Measurements from ENCODE around the gene ZDHHC11.

The ZDHHC11 gene, protein sequence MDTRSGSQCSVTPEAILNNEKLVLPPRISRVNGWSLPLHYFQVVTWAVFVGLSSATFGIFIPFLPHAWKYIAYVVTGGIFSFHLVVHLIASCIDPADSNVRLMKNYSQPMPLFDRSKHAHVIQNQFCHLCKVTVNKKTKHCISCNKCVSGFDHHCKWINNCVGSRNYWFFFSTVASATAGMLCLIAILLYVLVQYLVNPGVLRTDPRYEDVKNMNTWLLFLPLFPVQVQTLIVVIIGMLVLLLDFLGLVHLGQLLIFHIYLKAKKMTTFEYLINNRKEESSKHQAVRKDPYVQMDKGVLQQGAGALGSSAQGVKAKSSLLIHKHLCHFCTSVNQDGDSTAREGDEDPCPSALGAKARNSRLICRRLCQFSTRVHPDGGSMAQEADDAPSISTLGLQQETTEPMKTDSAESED

DNA sequence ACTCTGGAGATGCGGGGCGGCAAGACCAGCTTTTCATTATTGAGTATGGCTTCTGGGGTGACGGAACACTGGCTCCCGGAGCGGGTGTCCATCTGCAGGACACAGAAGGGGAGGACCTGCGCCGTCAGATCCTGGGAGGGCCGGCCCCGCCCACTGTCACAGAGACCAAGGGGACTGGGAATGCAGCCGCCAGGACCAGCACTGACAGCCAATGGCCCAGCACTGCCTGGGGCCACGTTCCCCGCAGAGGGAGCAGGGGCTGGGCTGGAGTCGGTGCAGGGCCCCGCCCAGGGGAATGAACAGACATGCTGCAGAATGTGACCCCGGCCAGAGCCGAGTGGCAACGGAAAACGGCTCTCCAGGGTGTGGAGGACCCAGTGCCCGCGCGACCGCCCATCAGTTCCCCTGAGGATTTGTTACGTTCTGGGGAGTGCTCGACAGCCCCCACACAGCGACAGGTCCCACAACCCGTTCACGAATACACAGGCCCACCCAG, at the start of gene ZDHHC11:
Gene ZDHHC11 (minus strand): TSS at position 476 of the 496 bp plus-strand sequence. CDS start 384 bp downstream, at position 92.
- DNase-seq (ENCODE audit: low read depth in 2 of 3, low spot score in 1 of 3), result no peak

DNA sequence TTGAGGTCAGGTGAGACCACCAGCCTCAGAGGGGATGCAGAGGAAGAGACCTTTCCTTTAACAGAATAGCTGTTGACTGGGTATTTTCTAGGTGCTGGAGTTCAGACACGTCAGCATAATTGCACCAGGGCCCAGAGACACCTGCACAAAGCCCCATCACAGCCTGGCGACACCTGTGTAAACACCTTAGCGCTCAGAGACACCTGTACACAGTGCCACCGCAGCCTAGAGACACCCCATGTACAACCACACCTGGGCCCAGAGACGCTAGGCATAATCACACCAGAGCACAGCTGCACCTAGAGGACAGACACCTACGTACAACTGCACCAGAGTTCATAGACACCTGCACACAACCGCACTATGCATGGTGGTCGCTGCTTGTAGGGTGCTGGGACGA, 42.9 kb upstream of the ZDHHC11 start:
- no peak for DNase-seq (ENCODE audit: low read depth in 2 of 3, low spot score in 1 of 3)

DNA sequence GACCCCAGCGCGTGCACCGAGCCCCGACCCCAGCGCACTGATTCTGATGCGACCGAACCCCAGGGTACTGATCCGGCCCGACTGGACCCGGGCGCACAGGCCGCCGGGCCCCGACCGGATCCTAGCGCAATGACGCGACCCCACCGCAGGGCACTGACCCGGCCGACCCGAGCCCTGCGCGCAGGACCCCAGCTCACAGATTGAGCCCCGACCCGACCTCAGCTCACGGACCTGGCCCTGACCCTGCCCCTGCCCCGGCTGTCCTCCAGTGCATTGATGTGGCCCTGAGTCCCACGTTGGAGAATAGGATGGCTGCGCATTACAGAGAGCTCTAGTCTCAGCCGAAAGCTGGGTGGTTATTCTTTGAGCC, 42.3 kb upstream of the ZDHHC11 start:
- DNase-seq (ENCODE audit: low read depth in 2 of 3, low spot score in 1 of 3), result no peak

DNA sequence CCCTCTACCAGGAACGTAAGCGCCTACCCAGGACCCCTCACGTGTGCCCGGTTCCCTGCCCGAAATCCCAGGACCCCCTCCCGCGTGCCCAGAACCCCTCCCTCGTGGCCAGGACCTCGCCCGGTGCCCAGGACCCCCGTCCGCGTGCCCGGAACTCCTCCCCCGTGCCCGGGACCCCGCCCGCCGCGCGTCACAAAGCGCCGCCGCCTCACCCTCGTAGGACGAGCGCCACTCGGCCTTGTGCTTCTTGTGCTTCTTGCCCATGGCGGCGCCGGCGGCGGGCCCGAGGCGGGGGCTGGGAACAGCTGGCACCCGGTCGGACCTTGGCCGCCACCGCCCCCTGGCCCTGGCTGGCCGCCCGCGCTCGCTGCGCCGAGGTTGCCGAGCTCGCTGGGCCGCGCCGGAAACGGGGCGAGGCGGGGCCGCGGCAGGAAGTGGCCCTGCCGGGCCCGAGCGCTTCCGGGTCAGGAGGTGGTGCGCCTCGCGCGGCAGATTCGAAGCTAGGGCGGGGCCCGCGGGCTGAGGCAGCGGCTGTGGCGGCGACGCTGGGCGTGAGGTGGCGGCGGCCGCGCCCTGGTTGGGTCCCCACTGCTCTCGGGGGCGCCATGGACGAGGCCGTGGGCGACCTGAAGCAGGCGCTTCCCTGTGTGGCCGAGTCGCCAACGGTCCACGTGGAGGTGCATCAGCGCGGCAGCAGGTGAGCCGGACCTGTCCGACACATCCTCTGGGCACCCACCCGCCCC, 41.8 kb upstream of the ZDHHC11 start, which contains the start of the genes BRD9 and TRIP13:
Gene BRD9 (minus strand): TSS at position 408 of the 743 bp plus-strand sequence. CDS start 144 bp downstream, at position 264.
Gene TRIP13 (plus strand): TSS at position 491 of the 743 bp plus-strand sequence. CDS start 115 bp downstream, at position 606.
- DNase-seq (ENCODE audit: low read depth in 2 of 3, low spot score in 1 of 3), result peak; percentile 56 to 82 (median 70)

DNA sequence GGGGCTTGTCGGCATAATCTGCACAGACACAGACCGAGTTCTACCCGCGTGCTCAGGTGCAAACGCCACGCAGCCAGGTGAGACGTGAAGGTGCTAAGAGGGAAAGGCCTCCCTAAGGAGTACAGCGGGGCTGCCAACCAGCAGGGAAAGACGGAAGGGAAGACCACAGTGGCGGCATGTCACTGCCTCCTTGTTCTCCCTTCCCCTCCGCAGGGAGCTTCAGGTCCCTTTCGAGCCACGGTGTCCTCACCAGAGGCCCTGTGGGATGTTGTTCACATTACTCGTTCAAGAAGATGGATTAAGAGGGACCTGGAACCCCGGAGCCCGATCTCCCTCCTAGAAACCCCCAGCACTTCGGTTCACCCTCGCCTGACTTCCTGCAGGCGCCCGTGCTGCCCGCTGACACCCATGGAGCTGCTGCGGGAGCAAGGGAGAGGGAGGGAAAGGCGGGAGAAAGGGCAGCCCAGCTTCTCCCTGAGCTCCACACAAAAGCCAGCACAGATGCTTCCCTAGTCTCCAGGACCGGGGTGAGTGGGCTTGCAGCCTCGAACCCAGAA, 41.1 kb upstream of the ZDHHC11 start:
- DNase-seq (ENCODE audit: low read depth in 2 of 3, low spot score in 1 of 3), result no peak

DNA sequence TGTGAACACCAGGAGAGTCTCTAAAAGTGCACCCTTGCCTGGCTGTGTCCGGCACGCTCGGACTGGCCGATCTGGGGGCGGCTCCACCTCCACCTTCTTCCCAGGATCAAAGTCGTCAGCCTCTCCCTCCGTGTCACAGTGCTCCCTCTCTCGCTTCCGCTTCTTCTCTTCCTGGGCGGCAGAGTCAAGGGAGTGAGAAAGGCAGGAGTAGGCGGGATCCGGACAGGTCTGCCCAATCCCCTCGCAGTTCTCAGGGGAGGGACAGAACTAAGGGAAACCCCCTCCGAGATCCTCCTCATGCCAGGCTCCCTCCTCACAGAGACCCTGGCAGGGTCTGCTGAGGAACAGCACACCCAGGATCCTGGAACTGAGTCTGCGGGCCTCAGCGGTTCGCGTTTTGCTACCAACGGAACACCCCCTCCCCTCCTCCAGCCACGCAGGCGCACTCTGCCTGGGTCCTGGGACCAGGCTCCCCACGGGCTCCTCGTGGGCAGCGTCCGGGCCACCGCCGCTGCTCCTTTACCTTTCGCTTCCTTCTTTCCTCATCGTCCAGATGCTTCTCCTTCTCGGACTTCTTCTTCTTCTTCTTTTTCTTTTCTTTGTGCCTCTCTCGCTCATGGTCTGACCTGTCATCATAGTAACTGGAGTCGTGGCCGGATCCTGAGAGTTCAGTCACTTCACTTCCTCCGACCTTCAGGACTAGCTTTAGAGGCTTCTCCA, 40.5 kb upstream of the ZDHHC11 start:
- DNase-seq (ENCODE audit: low read depth in 2 of 3, low spot score in 1 of 3), result no peak

DNA sequence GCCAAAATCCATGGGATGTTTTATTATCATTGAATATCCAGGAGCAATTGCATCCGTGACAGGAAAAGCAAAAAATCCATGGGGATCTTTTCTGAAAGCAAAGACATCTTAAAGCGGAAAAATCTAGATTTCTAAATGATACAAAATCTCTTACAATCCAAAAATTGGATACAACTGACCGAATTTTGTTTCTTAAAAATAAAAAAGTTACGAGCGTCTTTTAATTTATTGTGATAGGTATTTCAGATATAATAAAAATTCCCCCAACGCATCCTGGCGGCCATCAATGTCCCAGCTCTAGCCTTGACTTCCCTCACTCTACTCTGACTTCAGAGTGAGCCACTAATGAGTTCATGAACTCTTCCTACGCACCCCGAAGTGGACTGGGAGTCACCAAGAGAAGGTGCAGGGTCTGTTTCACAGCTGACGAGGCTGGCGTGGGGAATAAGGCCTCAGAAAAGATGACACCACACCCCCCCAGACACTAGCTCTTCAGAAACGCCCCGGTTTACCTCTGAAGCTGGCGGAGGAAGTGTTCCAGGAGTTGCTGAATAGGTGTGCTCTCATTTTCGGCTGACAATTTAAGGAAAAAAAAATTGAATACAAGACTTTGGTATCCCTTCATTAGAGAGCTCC, 38.4 kb upstream of the ZDHHC11 start:
- no peak for DNase-seq (ENCODE audit: low read depth in 2 of 3, low spot score in 1 of 3)

DNA sequence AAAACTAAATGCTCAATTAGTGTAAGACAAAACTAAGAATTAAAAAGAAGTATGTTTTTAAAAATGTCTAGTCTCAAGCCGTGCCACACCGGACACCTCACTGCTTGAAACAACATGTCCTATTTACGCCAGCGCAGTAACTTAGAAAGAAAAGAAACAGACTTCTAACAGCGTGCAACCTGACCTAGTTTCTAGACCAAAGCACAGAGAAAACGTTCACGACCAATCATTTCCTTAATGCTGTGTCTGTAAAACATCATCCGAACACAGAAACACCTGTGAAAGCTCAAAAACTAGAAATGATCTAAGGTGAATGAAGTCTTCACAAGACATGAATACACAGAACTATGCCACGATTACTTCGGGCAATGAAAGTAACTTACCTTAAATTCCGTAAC, 37.9 kb upstream of the ZDHHC11 start:
- DNase-seq (ENCODE audit: low read depth in 2 of 3, low spot score in 1 of 3), result no peak

DNA sequence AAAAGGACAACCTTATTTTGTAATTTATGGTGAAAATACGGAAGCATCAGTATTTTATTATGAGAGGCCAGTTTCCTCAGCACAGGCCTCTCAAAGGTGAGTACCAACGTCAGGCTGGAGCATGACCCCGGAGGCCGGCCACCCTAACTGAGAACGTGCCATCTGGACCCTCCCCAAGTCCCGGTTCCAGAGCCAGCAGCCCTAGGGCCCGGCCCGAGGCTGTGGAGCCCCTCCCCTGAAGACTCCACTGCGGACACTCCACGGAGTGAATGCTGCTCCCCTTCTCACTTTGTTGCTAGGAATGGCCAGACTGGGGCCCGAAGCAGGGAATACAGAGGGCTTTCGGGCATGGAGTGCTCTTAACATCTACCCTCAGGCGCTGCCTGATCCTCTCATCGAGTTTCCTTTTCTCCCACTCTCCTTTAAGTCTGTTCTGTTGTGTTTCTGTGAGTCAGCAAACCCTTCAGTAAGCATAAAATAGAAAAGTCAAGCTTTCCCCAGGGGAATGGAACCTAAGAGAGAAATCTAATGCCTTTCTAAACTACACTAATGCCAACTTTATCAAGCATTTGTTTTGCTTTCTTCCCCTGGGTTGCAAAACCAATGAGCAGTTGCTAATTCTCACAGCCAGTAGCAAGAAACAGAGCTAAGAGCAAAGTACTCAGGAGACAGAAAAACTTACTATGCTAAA, 37.3 kb upstream of the ZDHHC11 start:
- DNase-seq (ENCODE audit: low read depth in 2 of 3, low spot score in 1 of 3), result no peak

DNA sequence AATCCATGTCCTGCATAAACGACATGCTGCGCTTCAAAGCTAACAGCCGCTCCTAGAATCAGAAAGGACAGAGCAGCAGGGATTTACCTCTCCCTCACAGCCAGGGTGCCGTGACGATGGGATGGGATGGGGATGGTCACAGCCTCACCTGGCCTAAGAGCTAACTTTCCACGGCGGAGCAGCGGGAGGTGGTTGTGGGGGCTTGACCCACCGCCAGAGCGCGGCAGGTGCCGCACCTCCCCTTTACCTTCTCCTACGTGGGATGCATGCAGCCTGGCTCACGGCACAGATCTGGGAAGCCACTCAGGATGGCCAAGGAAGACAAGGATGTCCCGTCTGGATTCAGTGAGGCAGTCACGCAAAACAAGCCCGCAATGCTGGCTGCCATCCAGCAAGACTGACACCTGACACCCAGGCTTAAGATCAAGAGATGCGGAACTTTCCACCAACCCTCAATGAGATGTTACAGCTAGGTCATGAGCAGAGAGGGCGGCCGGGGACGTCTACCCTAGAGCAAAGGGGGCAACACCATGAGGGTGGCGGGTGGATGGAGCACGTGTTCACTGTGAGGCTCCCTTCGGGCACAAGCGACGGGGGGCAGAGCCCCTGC, 36.0 kb upstream of the ZDHHC11 start:
- no peak for DNase-seq (ENCODE audit: low read depth in 2 of 3, low spot score in 1 of 3)

DNA sequence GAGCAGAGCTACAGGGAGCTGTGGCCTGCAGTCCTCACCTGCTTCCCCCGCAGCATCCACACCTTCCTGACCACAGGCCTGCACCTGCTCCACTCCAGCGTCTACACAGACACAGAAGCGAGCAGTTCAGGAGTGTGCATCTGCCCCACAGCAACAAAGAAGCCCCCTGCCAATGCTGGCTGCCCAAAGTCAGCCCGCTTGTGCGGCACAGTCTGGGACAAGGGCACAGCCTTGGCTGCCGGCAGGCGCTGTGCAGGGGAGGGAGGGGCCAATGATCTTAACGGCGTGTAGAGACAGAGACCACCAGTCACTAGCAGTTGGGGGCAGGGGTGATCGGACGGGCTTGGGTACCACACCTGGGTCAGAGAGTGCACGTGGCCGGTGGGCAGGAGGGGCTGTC, 35.2 kb upstream of the ZDHHC11 start:
- no peak for DNase-seq (ENCODE audit: low read depth in 2 of 3, low spot score in 1 of 3)

DNA sequence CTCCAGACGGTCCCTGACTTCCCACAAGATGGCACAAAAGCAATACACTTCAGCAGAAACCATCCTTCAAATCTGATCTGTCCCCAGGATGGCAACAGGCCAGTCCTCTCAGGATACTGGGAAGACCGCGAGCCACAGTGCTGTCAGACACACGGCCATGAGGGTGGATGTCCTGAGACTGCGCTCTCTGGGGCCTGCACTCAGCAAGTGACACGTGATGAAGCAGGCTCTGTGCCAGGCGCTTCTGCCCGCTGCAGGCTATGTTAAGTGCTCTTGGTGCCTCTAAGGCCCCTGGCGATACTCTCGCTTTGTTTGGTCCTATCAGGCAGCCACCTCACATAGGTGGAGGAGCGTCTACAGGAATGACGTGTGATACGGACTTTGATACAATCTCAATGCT, 34.7 kb upstream of the ZDHHC11 start:
- no peak for DNase-seq (ENCODE audit: low read depth in 2 of 3, low spot score in 1 of 3)

DNA sequence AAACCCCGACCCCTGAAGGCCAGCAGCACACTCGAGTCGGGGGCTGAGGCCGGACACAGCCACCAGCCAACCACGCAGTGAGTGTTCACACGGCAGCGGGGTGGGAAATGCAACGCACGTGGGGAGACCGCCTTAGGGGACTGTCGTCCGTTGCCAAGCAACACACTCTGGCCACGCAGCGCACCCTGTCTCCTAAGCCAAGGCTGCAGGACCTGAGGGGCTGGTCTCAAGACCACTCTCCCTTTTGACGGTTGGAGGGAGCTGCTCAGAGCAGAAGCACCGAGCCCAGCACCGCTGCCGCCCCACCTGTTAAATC, 34.3 kb upstream of the ZDHHC11 start:
- DNase-seq (ENCODE audit: low read depth in 2 of 3, low spot score in 1 of 3), result no peak

DNA sequence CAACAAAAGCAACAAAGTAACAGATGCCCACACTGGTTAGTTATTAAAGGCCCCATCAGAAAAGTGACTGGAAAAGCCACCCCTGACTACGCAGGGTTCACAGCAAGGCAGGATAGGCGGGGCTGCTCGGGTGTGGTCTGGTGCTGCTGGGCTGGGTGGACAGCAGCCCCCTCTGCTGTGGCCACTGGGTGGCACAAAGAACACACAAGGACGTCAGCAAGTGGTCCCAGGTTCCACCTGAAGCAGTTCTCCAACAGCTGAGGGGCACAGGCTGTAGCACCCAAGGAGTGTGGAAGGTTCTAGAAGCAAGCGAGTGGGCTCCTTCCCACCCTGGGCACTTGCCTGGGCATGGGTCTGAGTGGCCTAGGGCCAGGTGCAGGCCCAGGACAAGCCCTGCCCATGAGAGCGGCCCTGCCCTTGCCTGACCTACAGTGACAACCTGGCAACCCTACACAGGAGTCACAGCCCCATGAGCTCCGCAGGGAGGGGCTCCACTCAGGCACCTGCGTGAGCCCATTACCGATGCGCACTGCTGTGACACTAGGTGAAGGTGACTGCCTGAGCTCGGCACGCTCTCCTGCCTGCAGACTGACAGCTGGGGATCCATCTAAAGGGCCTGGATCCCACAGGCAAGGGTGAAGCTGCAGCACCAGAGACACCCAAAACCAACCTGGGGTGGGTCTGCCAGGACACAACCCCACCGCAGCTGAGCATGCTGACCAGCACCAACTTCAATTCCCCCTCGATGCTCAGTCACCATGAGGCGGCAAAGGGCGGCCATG, 33.8 kb upstream of the ZDHHC11 start:
- no peak for DNase-seq (ENCODE audit: low read depth in 2 of 3, low spot score in 1 of 3)

DNA sequence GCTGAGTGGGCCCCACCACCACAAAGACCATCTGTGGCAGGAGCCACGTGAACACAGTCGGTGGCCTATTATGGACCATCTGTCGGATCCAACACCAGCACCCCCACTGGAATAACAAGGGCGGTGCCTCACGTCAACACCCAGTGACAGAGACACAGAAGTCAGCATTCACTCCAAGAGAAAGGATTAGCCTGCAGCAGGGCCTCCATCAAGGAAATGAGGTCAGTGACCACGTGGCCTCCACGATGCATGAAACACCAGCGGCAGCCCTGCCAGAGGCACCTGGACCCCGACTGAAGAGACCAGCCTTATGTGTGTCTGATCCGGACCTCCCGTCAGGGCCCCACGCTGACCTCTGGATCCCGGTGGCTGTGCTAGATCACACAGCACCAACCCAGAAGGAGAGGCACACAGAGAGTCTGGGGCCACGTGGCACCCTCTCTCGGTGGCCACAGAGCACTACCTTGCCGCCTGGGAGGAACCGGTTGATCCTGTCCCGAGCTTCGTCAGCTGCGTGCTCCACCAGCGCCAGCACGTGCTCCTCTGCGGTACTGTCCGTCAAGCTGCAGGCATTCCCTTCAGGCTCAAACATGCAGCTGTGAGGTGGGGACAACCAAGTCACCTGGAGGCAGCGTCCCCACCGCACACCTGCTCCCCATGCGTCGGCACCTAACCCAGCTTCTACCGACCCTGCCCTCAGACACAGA, 32.8 kb upstream of the ZDHHC11 start:
- no peak for DNase-seq (ENCODE audit: low read depth in 2 of 3, low spot score in 1 of 3)

DNA sequence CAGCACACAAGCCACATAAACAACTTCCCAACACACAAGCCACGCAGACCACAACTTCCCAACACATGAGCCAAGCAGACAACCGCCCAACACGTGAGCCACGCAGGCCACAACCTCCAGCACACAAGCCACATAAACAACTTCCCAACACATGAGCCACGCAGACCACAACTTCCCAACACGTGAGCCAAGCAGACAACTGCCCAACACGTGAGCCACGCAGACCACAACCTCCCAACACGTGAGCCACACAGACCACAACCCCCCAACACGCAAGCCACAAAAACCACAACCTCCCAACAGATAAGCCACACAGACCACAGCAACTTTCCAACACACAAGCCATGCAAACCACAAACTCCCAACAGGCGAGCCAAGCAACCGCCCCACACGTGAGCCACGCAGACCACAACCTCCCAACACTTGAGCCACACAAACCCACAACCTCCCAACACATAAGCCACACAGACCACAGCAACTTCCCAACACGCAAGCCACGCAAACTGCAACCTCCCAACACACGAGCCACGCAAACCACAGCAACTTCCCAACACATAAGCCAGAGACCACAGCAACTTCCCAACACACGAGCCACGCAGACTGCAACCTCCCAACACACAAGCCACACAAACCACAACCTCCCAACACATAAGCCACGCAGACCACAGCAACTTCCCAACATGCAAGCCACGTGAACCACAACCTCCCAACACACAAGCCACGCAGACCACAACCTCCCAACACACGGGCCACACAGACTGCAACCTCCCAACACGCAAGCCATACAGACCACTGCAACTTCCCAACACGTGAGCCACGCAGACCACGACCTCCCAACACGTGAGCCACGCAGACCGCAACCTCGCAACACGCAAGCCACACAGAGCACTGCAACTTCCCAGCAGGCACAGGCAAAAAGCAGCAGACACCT, 31.7 kb upstream of the ZDHHC11 start:
- DNase-seq (ENCODE audit: low read depth in 2 of 3, low spot score in 1 of 3), result no peak

DNA sequence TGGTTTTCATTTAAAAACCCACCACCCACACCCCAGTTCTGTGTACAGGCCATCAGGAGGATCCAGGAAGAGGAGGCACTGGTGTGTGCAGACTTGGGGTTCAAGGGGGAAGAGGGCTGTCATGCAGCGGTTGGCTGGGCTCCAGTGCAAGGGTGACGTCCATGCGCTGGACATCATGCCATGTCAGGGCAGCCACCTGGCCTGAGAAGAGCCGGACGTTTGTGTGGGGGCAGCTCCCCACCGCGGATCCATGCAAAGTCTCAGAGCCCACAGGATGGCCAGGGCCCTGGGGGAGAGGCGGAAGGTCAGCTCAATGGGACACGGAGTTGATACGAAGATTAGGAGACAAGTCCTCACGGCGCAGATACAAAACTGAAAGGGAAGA, 30.8 kb upstream of the ZDHHC11 start:
- no peak for DNase-seq (ENCODE audit: low read depth in 2 of 3, low spot score in 1 of 3)

All from stimulated activated CD4-positive, alpha-beta T cell treated with anti-CD3 and anti-CD28 coated beads, Interleukin-12 subunit alpha, Interleukin-12 subunit beta, amount 100 ng/mL, for 48 hours (primary cell).